A673 (cell line): Measurements from ENCODE around the gene MAPK4. TPM values are rescaled to one million over a fixed set of nuclear protein-coding genes. Genes with fewer than 3 reads are reported as not detected.

Experiments
- BruUV-seq: library from RNA; stranded (reverse); fragments of 400-500 nt; replicated peaks from 2 replicates; lab custom pipeline; 2021; lab: Mats Ljungman, UMichigan
- CTCF ChIA-PET: fragments of 300-600 bp; sonication (Branson Sonifier 250); formaldehyde crosslinking; loops from one replicate; lab custom pipeline; 2022; ENCODE audit warnings: antibody characterized with exemption; lab: Charles Lee
- POLR2A ChIA-PET: fragments of 300-600 bp; sonication (Branson Sonifier 250); formaldehyde crosslinking; loops from one replicate; lab custom pipeline; 2022; ENCODE audit warnings: antibody characterized with exemption; ENCODE audit not compliant: low non-redundant PET; lab: Charles Lee
- DNase-seq: peaks from one replicate; pipeline ENCODE4 v3.0.0-alpha.2; 2015; ENCODE audit warnings: low spot score
- H3K27ac ChIP-seq: fragments of 200-600 bp; sonication (generic); 2 replicates; pipeline ENCODE4 v1.5.1; 2016; ENCODE audit warnings: mixed run types, low read depth, mild to moderate bottlenecking, mixed read lengths, antibody characterized with exemption, low read length; ENCODE audit not compliant: poor library complexity, severe bottlenecking
- H3K27me3 ChIP-seq: fragments of 200-600 bp; sonication (generic); replicated peaks from 2 replicates; pipeline ENCODE4 v1.6.1; 2017; ENCODE audit warnings: mixed run types, low read depth, mild to moderate bottlenecking, mixed read lengths, antibody characterized with exemption, low read length; ENCODE audit not compliant: insufficient read depth, poor library complexity
- H3K36me3 ChIP-seq: fragments of 200-600 bp; sonication (generic); 2 replicates; pipeline ENCODE4 v1.6.1; 2016; ENCODE audit warnings: mixed run types, mild to moderate bottlenecking, mixed read lengths, antibody characterized with exemption, low read length; ENCODE audit not compliant: insufficient read depth, poor library complexity, severe bottlenecking
- H3K4me1 ChIP-seq: fragments of 200-600 bp; sonication (generic); 2 replicates; pipeline ENCODE4 v1.6.1; 2017; ENCODE audit warnings: mixed run types, mild to moderate bottlenecking, mixed read lengths, antibody characterized with exemption, low read length; ENCODE audit not compliant: insufficient read depth, poor library complexity, severe bottlenecking
- H3K4me3 ChIP-seq: fragments of 200-600 bp; sonication (generic); 2 replicates; pipeline ENCODE4 v1.5.1; 2016; ENCODE audit warnings: low read depth, mixed run types, mild to moderate bottlenecking, mixed read lengths, low read length; ENCODE audit not compliant: poor library complexity, severe bottlenecking
- H3K9me3 ChIP-seq: fragments of 200-600 bp; sonication (generic); 2 replicates; pipeline ENCODE4 v1.6.1; 2016; ENCODE audit warnings: mixed run types, low read depth, mild to moderate bottlenecking, mixed read lengths, antibody characterized with exemption, low read length; ENCODE audit not compliant: poor library complexity, severe bottlenecking
- CTCF ChIP-seq: fragments of 300-800, 200-600 bp; sonication (generic); conservative IDR thresholded peaks from 2 replicates; pipeline ENCODE4 v1.5.1; 2017; ENCODE audit warnings: low read depth, mild to moderate bottlenecking, antibody characterized with exemption, low read length, moderate library complexity, mixed read lengths
- EZH2 ChIP-seq: fragments of 200-600 bp; sonication (generic); IDR thresholded peaks from 2 replicates; pipeline ENCODE4 v1.6.1; 2017; ENCODE audit warnings: borderline replicate concordance, low read depth, mild to moderate bottlenecking, mixed read lengths, antibody characterized with exemption, low read length; ENCODE audit not compliant: poor library complexity, severe bottlenecking
- intact Hi-C: fragments of 100-400 bp; cut with micrococcal nuclease; formaldehyde crosslinking; loops from one replicate; pipeline ENCODE4 v1.10.0; 2022; ENCODE audit not compliant: unreplicated experiment
- total RNA-seq: library from RNA; stranded (reverse); gene quantifications from 2 replicates; pipeline ENCODE4 v1.2.3, GENCODE V29; 2021

The MAPK4 gene
- total RNA-seq, 1 experiment from 2014 or later = 0.62 TPM

DNA sequence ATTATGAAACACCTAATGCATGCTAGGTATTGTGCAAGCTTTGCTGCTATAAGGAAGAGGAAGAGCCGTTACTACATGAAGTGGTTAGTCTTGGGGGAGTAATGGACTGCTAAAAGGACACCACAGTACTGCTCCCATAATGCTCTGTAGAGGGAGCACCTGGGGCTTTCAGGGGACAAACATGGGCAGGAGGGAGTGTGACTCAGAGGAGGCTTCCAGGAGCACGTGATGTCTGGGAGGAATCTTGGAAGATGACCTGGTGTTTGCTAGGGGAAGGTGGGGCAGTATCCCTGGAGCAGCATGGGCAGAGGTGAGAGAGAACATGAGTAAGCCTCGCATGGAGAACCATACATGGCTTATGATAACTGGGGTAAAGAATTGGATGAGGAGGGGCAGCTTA is 18.8 kb downstream of the MAPK4 start:
- Histone ChIP-seq H3K4me3 (no peak overlapping the region), H3K27me3 (peaks cover 35% of the 10 kb centered on the region), H3K9me3 (no peaks in the 10 kb centered on the region), H3K4me1 (no peaks in the 10 kb centered on the region), H3K36me3 (no peaks in the 10 kb centered on the region), H3K27ac (no peak overlapping the region)
- intact Hi-C loops = loop anchor here (10.0 kb wide), 1 partner anchor 206 kb away; no protein-coding TSS in a partner anchor
- no peak for DNase-seq
- no TSS peak for BruUV-seq
- ChIA-PET CTCF (no interaction called here), POLR2A (no interaction called here)
- no peak for TF ChIP-seq EZH2
- TF ChIP-seq CTCF = no peak

- Histone ChIP-seq H3K27me3 (peaks cover 29% of the 10 kb centered on the region), H3K4me1 (no peaks in the 10 kb centered on the region), H3K27ac (no peak overlapping the region), H3K36me3 (no peaks in the 10 kb centered on the region), H3K4me3 (no peak overlapping the region), H3K9me3 (no peaks in the 10 kb centered on the region)
- TF ChIP-seq EZH2 (no peak), CTCF (no peak)
- intact Hi-C loops = loop anchor here (10.0 kb wide), 1 partner anchor 206 kb away; no protein-coding TSS in a partner anchor
- POLR2A ChIA-PET = no interaction called here
- CTCF ChIA-PET = no interaction called here
- DNase-seq = no peak
- BruUV-seq = no TSS peak
These were observed 19.3 kb downstream of the MAPK4 start for GRCh38 chr18:50579061-50579774.

DNA sequence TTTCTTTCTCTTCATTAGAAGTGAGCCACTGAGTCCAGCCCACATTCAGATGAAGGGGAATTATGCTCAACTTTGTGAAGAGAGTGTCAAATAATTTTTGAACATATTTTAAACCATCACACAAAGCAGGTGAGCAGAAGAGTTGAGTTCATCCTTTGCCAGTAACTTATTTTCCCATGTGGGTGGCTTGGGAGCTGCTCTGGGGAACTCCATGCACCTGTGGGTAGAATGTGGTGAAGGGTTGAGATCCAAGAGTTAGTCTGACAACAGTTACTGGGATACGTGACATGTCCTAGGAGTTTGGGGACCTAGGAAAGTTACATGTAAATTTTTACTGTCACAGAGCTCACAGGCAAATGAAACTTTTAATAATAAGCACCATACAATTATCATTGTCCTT is 21.6 kb downstream of the MAPK4 start:
- TF ChIP-seq EZH2 (no peak), CTCF (no peak)
- Histone ChIP-seq H3K4me3 (no peak overlapping the region), H3K27me3 (peaks cover 15% of the 10 kb centered on the region), H3K4me1 (no peaks in the 10 kb centered on the region), H3K9me3 (no peaks in the 10 kb centered on the region), H3K27ac (no peak overlapping the region), H3K36me3 (no peaks in the 10 kb centered on the region)
- ChIA-PET POLR2A (no interaction called here), CTCF (no interaction called here)
- no TSS peak for BruUV-seq
- DNase-seq = no peak
- intact Hi-C loops = no loop called here
